Naive thymus-derived CD8-positive, alpha-beta T cell (primary cell): ENCODE measurements around the gene CARNS1. TPM values are rescaled to one million over a fixed set of nuclear protein-coding genes. Genes with fewer than 3 reads are reported as not detected.

Experiments used
- ATAC-seq, 2 donors: fragments of 150-1000 bp; cut with Tn5 transposase in 1 of 2; sonication (Bioruptor Pico), chemical (Tn5 transposase) in 1 of 2; 1 replicate in 1 of 2; 2 replicates in 1 of 2; pipeline ENCODE4 v1.10.0; 2021; ENCODE audit warnings: mild to moderate bottlenecking in 2 of 2, moderate library complexity in 2 of 2
- POLR2A ChIA-PET: fragments of 350-600 bp; sonication (Branson Sonifier 250); formaldehyde crosslinking; loops from one replicate; lab custom pipeline; 2021; ENCODE audit warnings: antibody characterized with exemption; lab: Charles Lee
- DNase-seq, 10 donors: peaks; one replicate each; pipeline versions ENCODE4 v3.0.0 to v3.0.0-alpha.2; 2020 to 2022
- H3K27ac Mint-ChIP-seq, 10 donors: one replicate each; pipeline ENCODE4 v1.8.0; 2020 to 2022; ENCODE audit warnings: mild to moderate bottlenecking in 10 of 10, mixed read lengths in 10 of 10, moderate library complexity in 4 of 10, inconsistent platforms in 1 of 10
- H3K27me3 Mint-ChIP-seq, 5 donors: one replicate each; pipeline ENCODE4 v1.8.0; 2021 to 2022; ENCODE audit warnings: mixed read lengths in 5 of 5
- H3K36me3 Mint-ChIP-seq, 3 donors: one replicate each; pipeline ENCODE4 v1.8.0; 2020 to 2022; ENCODE audit warnings: mixed read lengths in 3 of 3, mild to moderate bottlenecking in 2 of 3, inconsistent platforms in 1 of 3
- H3K4me1 Mint-ChIP-seq, 4 donors: one replicate each; pipeline ENCODE4 v1.8.0; 2021 to 2022; ENCODE audit warnings: mixed read lengths in 4 of 4
- H3K4me3 Mint-ChIP-seq, 10 donors: one replicate each; pipeline ENCODE4 v1.8.0; 2020 to 2022; ENCODE audit warnings: mild to moderate bottlenecking in 10 of 10, mixed read lengths in 10 of 10, moderate library complexity in 6 of 10, inconsistent platforms in 1 of 10
- H3K9me3 Mint-ChIP-seq, 9 donors: one replicate each; pipeline ENCODE4 v1.8.0; 2020 to 2022; ENCODE audit warnings: mixed read lengths in 9 of 9, mild to moderate bottlenecking in 3 of 9, inconsistent platforms in 1 of 9, moderate library complexity in 1 of 9
- polyA plus RNA-seq, 3 donors: library from polyadenylated mRNA; unstranded; fragments of 300-500 nt; fragmentation: Illumina TruSeq; gene quantifications; one replicate each; pipeline ENCODE4 v1.2.3, GENCODE V29; 2021
- total RNA-seq, 8 experiments: library from RNA in 2 of 8; stranded (reverse) in 2 of 8; gene quantifications; one replicate each; pipeline ENCODE4 v1.2.3 and lab custom pipeline; 2021 to 2026

CARNS1 gene
- total and polyA plus RNA-seq, 5 experiments from 2014 or later = 2.2 to 21.2 (median 3.7) TPM

DNA sequence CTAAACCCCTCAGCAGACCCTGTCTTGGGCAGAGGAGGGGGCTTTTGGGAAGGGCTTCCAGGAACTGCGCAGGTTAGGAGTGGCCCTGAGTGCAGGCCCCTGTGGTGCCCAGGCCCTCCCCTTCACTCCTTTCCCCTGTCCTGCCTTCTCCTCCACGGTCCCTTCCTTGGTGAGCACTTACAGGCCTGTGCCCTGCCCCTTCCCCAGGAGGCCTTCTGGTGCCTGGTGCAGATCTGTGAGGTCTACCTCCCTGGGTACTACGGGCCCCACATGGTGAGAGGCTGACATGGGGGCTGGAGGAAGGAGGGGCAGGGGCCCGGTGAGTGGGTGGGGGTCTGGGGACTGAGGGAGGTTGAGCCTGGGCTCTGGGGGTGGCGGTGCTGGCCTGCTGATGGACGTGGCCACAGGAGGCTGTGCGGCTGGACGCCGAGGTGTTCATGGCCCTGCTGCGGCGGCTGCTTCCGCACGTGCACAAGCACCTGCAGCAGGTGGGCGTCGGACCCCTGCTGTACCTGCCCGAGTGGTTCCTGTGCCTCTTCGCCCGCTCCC is 9.0 kb upstream of the CARNS1 start:
- Mint-ChIP-seq H3K4me1 (peaks cover 33 to 85% (median 75%) of the 10 kb centered on the region in 4 donors), H3K9me3 (peaks cover 0 to 2% (median 0%) of the 10 kb centered on the region in 9 donors), H3K27me3 (no peaks in the 10 kb centered on the region), H3K4me3 (peak overlapping the region; percentile 93 to 99 (median 98)), H3K27ac (peak overlapping the region; percentile 85 to 97 (median 94)), H3K36me3 (peaks cover 4 to 36% (median 16%) of the 10 kb centered on the region in 3 donors)
- POLR2A ChIA-PET = interaction anchor here (0.7 to 25.5 kb wide), 12 partner anchors 10 to 101 kb away, joined by 3 to 2390 read pairs (median 19); partner anchors contain the start of genes AIP, CARNS1, CDK2AP2 and CORO1B
- ATAC-seq (no peak), DNase-seq (peak in 1 of 10 donors; percentile 27)

GRCh38 chr11:67406969-67407687 is 8.3 kb upstream of the CARNS1 start:
- H3K36me3 Mint-ChIP-seq = peaks cover 4 to 36% (median 16%) of the 10 kb centered on the region in 3 donors
- ATAC-seq = no peak
- peaks cover 39 to 89% (median 80%) of the 10 kb centered on the region in 4 donors for H3K4me1 Mint-ChIP-seq
- DNase-seq = peak in 2 of 10 donors; percentile 33 to 43
- H3K9me3 Mint-ChIP-seq = peaks cover 0 to 2% (median 0%) of the 10 kb centered on the region in 9 donors
- H3K4me3 Mint-ChIP-seq = peak overlapping the region; percentile 93 to 99 (median 98)
- H3K27me3 Mint-ChIP-seq = no peaks in the 10 kb centered on the region
- peak overlapping the region; percentile 85 to 97 (median 94) for H3K27ac Mint-ChIP-seq
- POLR2A ChIA-PET = interaction anchor here (0.6 to 25.5 kb wide), 17 partner anchors 11 to 1987 kb away, joined by 3 to 2390 read pairs (median 12); partner anchors contain the start of genes AIP, ANKRD13D, CARNS1 and CDK2AP2

GRCh38 chr11:67407688-67408163 is 7.8 kb upstream of the CARNS1 start:
- ATAC-seq = no peak
- no peak for DNase-seq
- Mint-ChIP-seq H3K36me3 (peaks cover 4 to 36% (median 16%) of the 10 kb centered on the region in 3 donors), H3K9me3 (peaks cover 0 to 2% (median 0%) of the 10 kb centered on the region in 9 donors), H3K27ac (peak overlapping the region; percentile 85 to 97 (median 94)), H3K4me3 (peak overlapping the region; percentile 93 to 99 (median 98)), H3K4me1 (peaks cover 42 to 93% (median 85%) of the 10 kb centered on the region in 4 donors), H3K27me3 (no peaks in the 10 kb centered on the region)
- POLR2A ChIA-PET = interaction anchor here (0.6 to 25.5 kb wide), 18 partner anchors 11 to 1988 kb away, joined by 3 to 2390 read pairs (median 10); partner anchors contain the start of genes AIP, ANKRD13D, CARNS1 and CDK2AP2

- peaks cover 4 to 36% (median 16%) of the 10 kb centered on the region in 3 donors for H3K36me3 Mint-ChIP-seq
- H3K4me3 Mint-ChIP-seq = peak overlapping the region; percentile 93 to 99 (median 98)
- peak in 3 of 10 donors; percentile 28 to 35 (median 31) for DNase-seq
These were observed 6.9 kb upstream of the CARNS1 start for GRCh38 chr11:67408437-67409200.

DNA sequence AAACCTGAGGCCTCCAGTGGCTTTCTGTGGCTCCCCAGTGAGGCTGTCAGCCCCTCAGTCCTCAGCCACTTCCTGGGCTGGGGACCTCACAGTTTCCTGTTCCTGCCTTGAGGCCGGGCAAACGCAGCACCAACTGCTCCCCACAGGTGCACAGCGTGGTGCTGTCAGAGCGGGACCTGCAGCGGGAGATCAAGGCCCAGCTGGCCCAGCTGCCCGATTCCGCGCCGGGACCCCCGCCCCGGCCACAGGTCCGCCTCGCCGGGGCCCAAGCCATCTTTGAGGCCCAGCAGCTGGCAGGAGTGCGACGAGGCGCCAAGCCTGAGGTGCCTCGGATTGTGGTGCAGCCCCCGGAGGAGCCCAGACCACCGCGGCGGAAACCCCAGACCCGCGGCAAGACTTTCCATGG is 6.2 kb upstream of the CARNS1 start:
- ATAC-seq (peak; percentile 73 to 85), DNase-seq (peak; percentile 46 to 90 (median 76))
- peak overlapping the region; percentile 53 to 98 (median 94) for H3K27ac Mint-ChIP-seq
- peak overlapping the region; percentile 93 to 99 (median 98) for H3K4me3 Mint-ChIP-seq
- peaks cover 44 to 96% (median 88%) of the 10 kb centered on the region in 4 donors for H3K4me1 Mint-ChIP-seq
- no peaks in the 10 kb centered on the region for H3K9me3 Mint-ChIP-seq
- POLR2A ChIA-PET = interaction anchor here (0.7 to 25.5 kb wide), 19 partner anchors 9 to 142 kb away, joined by 3 to 2390 read pairs (median 9); partner anchors contain the start of genes AIP, ANKRD13D, CARNS1 and CORO1B
- peaks cover 4 to 36% (median 16%) of the 10 kb centered on the region in 3 donors for H3K36me3 Mint-ChIP-seq
- H3K27me3 Mint-ChIP-seq = no peaks in the 10 kb centered on the region

More at GRCh38 chr11:67408437-67409200, 6.9 kb upstream of the CARNS1 start:
- Mint-ChIP-seq H3K27ac (peak overlapping the region; percentile 81 to 97 (median 94)), H3K27me3 (no peaks in the 10 kb centered on the region), H3K9me3 (peaks cover 0 to 1% (median 0%) of the 10 kb centered on the region in 9 donors), H3K4me1 (peaks cover 45 to 97% (median 86%) of the 10 kb centered on the region in 4 donors)
- POLR2A ChIA-PET = interaction anchor here (0.7 to 25.5 kb wide), 21 partner anchors 9 to 142 kb away, joined by 3 to 2390 read pairs (median 9); partner anchors contain the start of genes AIP, ANKRD13D, CARNS1 and CDK2AP2
- ATAC-seq = peak; percentile 6 to 15

- H3K4me1 Mint-ChIP-seq = peaks cover 44 to 97% (median 88%) of the 10 kb centered on the region in 4 donors
- ATAC-seq (no peak), DNase-seq (no peak)
- peaks cover 4 to 32% (median 16%) of the 10 kb centered on the region in 3 donors for H3K36me3 Mint-ChIP-seq
- peak overlapping the region; percentile 81 to 98 (median 92) for H3K27ac Mint-ChIP-seq
- POLR2A ChIA-PET = interaction anchor here (0.9 to 25.5 kb wide), 14 partner anchors 10 to 143 kb away, joined by 3 to 2390 read pairs (median 11); partner anchors contain the start of genes AIP, CARNS1, CORO1B and PITPNM1
- H3K27me3 Mint-ChIP-seq = no peaks in the 10 kb centered on the region
- H3K9me3 Mint-ChIP-seq = no peaks in the 10 kb centered on the region
- peak overlapping the region; percentile 79 to 98 (median 92) for H3K4me3 Mint-ChIP-seq
These were observed 5.6 kb upstream of the CARNS1 start for GRCh38 chr11:67409781-67410368.

DNA sequence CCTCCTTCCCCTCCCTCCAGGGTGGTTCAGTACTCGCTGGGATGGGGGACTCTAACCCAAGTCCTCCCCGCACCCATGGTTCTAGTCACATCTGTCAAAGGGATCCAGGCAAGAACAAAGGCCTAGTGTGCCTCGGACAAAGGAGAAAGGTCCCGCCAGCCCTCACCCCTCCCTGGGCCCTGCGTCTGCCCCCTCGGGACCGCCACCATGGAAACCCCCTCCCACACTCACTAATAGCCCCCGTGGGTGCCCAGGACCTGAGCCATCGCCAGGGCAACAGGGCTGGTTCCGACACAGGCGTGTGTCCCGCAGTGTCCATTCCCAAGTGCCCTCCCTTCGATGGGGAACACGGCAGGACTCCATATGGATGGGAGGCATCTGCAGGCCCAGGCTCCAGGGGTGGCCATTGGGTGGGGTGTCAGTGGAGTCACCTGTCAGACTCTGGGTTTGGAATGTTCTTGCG is 5.1 kb upstream of the CARNS1 start:
- H3K4me1 Mint-ChIP-seq = peaks cover 44 to 96% (median 89%) of the 10 kb centered on the region in 4 donors
- peak overlapping the region; percentile 71 to 98 (median 92) for H3K4me3 Mint-ChIP-seq
- ATAC-seq (no peak), DNase-seq (no peak)
- H3K9me3 Mint-ChIP-seq = no peaks in the 10 kb centered on the region
- POLR2A ChIA-PET = interaction anchor here (1.0 to 31.8 kb wide), 9 partner anchors 10 to 140 kb away, joined by 3 to 2390 read pairs (median 49); partner anchors contain the start of genes AIP, CARNS1, CORO1B and PPP1CA
- peak overlapping the region; percentile 81 to 98 (median 92) for H3K27ac Mint-ChIP-seq
- H3K27me3 Mint-ChIP-seq = no peaks in the 10 kb centered on the region
- H3K36me3 Mint-ChIP-seq = peaks cover 4 to 27% (median 11%) of the 10 kb centered on the region in 3 donors

DNA sequence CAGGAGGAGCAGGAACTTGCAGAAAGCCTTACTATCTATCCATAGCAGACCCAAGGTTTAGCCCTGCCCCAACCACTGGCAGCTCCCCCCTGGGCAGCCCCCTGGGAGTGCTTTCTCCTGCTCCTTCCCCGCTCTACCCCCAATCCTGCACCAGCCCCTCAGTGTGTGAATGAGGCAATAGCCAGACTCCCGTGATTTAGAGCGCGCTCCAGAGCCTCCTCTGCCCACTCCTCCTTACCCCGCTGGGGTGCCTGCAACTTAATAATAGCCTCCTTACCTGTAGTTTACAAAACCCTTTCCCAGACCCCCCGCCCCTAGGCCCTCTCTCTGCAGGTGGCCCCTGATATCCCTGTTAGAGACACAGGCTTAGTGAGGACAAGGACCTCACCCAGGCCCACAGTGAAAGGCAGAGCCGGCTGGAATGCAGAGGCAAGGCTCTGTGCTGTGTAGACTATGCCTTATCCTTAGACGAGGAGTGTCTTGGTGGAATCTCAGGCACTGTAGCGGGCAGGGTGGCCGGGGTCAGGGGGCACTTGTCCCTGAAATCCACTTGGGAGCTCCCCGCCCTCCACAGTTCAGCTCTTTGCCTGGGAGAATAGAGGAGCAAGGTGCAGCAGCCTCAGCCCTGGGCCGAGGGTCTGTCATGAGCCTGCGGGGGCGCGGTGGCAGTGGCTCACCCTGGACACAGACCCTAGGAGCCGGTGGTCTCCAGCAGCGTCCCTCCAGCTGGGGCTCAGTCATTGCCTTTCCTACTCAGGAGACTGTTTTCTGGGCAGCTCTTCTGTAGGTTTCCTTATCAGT is 4.3 kb upstream of the CARNS1 start:
- H3K27ac Mint-ChIP-seq = peak overlapping the region; percentile 79 to 98 (median 90)
- H3K9me3 Mint-ChIP-seq = no peaks in the 10 kb centered on the region
- H3K4me1 Mint-ChIP-seq = peaks cover 45 to 92% (median 86%) of the 10 kb centered on the region in 4 donors
- H3K27me3 Mint-ChIP-seq = no peaks in the 10 kb centered on the region
- peaks cover 4 to 20% (median 10%) of the 10 kb centered on the region in 3 donors for H3K36me3 Mint-ChIP-seq
- ATAC-seq = no peak
- POLR2A ChIA-PET = interaction anchor here (0.9 to 31.8 kb wide), 17 partner anchors 9 to 140 kb away, joined by 3 to 2390 read pairs (median 9); partner anchors contain the start of genes AIP, CORO1B, PITPNM1 and POLD4
- H3K4me3 Mint-ChIP-seq = peak overlapping the region; percentile 25 to 98 (median 76)
- DNase-seq = no peak

DNA sequence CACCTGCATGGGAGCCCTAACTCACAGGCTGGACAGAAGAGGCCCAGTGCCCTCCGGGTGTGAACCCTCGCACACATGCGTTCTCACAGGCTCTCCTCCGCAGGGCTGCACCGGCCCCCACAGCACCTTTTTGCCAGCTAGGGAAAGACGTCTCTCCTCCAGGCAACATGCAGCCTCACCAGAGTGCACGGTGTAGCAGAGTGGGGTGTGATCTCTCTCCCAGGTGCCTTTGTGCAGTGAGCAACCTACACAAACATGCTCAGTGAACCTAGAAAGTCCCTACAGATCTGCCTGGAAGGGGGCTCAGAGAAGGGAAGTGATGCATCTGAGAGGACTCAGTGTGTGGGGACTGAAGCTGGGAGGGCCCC is 3.7 kb upstream of the CARNS1 start:
- POLR2A ChIA-PET = interaction anchor here (0.9 to 31.8 kb wide), 20 partner anchors 9 to 141 kb away, joined by 3 to 2390 read pairs (median 6); partner anchors contain the start of genes AIP, CDK2AP2, CORO1B and PITPNM1
- no peaks in the 10 kb centered on the region for H3K9me3 Mint-ChIP-seq
- peaks cover 48 to 92% (median 86%) of the 10 kb centered on the region in 4 donors for H3K4me1 Mint-ChIP-seq
- no peak for ATAC-seq
- peak overlapping the region in 9 of 10 donors; percentile 25 to 98 (median 85) for H3K4me3 Mint-ChIP-seq
- no peak for DNase-seq
- H3K36me3 Mint-ChIP-seq = peaks cover 4 to 14% (median 10%) of the 10 kb centered on the region in 3 donors
- H3K27ac Mint-ChIP-seq = peak overlapping the region in 9 of 10 donors; percentile 61 to 98 (median 89)
- no peaks in the 10 kb centered on the region for H3K27me3 Mint-ChIP-seq
